NCI-H2227 treated with DMSO at 0.1 percent for 48 hours (cell line): Measurements from ENCODE around the gene CYP2S1.

Experiments used
- DNase-seq: peaks from one replicate; lab custom pipeline; 2025; lab: John Stamatoyannopoulos, UW

Gene CYP2S1

DNA sequence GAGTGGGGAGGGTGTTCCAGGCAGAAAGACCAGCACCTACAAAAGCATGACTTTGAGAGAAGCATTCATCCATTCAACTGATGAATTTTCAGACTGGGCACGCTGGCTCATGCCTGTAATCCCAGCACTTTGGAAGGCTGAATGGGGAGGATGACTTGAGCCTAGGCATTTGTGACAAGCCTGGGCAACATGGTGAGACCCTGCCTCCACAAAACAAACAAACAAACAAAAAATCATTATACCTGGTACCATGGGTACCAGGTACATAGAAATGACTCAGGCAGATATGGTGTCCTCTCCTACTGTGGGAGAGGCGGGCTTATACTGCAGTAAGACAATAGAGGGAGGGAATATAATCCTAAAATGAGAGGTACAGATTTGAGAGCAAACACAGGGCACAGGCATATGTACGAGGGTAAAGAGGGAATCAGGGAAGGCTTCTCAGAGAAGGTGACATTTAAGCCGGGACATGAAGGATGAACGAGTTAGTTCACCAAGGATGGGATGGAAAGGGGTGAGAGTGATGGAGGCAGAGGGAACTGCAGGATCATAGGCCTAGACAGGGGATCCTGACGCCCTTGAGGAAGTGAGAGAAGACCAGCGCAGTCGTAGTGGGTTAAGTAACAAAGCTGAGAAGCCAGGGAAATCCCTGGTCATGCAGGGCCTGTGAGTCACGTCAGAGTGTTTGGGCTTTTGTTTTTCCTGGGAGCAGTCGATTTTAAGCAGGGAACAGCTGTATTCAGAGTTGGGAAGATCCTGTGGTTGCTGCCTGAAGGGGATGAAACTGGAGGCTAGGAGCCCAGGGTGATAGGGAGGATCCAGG lies 2.9 kb downstream of the CYP2S1 start:
- DNase-seq: no peak

DNA sequence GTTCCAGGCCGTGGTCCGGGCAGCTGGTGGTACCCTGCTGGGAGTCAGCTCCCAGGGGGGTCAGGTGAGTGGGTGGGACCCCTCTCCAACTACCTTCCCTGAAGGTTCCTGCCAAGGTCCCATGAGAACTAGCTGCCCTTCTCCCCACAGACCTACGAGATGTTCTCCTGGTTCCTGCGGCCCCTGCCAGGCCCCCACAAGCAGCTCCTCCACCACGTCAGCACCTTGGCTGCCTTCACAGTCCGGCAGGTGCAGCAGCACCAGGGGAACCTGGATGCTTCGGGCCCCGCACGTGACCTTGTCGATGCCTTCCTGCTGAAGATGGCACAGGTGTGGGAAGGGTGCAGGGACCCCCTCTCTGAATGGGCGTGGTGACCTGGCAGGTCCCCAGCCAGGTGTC lies 5.5 kb downstream of the CYP2S1 start:
- DNase-seq: no peak

DNA sequence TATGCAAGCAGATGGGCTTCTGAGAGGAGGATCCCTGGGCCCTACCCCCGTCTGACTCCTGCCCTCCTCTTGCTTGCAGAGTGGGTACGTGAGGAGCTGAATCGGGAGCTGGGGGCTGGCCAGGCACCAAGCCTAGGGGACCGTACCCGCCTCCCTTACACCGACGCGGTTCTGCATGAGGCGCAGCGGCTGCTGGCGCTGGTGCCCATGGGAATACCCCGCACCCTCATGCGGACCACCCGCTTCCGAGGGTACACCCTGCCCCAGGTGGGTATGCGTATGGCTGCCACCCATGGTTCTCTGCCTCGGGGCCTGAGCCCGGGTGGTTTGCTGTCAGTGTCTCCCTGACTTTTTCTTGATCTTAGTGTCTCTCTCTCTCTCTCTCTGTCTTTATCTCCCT lies 10.4 kb downstream of the CYP2S1 start:
- DNase-seq: no peak

DNA sequence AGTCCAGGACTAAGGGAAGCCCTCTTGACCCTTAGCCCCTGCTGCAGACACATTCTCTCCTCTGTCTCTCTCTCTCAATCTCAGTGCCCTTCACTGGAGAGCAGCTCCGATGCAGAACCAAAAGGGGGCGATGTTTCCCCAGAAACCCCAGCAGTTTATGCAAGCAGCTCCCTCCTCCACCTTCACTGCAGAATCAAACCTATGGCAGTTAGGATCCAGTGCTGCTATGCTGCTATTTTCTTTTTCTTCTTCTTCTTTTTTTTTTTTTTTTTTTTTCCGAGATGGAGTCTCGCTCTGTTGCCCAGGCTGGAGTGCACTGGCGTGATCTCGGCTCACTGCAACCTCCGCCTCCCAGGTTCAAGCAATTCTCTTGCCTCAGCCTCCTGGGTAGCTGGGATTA lies 11.3 kb downstream of the CYP2S1 start:
- peak; percentile 92 for DNase-seq

DNA sequence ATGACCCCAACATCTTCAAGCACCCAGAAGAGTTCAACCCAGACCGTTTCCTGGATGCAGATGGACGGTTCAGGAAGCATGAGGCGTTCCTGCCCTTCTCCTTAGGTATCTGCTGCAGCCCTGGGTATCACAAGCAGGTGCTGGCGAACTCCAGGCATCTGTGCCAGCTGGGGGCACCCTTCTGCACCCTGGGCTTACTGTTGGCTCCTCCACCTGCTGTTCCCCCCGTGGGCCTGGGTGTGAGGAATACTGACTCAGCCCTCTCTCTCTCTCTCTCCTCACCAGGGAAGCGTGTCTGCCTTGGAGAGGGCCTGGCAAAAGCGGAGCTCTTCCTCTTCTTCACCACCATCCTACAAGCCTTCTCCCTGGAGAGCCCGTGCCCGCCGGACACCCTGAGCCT lies 13.0 kb downstream of the CYP2S1 start:
- DNase-seq: no peak

DNA sequence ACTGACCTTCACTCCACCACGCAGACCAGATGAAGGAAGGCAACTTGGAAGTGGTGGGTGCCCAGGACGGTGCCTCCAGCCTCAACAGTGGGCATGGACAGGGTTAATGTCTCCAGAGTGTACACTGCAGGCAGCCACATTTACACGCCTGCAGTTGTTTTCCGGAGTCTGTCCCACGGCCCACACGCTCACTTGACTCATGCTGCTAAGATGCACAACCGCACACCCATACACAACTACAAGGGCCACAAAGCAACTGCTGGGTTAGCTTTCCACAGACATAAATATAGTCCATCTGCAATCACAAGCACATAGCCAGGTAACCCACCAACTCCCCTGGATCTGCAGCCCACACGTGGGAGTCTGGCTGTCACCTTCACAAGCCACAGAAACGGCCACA lies 13.4 kb downstream of the CYP2S1 start:
- DNase-seq: no peak

DNA sequence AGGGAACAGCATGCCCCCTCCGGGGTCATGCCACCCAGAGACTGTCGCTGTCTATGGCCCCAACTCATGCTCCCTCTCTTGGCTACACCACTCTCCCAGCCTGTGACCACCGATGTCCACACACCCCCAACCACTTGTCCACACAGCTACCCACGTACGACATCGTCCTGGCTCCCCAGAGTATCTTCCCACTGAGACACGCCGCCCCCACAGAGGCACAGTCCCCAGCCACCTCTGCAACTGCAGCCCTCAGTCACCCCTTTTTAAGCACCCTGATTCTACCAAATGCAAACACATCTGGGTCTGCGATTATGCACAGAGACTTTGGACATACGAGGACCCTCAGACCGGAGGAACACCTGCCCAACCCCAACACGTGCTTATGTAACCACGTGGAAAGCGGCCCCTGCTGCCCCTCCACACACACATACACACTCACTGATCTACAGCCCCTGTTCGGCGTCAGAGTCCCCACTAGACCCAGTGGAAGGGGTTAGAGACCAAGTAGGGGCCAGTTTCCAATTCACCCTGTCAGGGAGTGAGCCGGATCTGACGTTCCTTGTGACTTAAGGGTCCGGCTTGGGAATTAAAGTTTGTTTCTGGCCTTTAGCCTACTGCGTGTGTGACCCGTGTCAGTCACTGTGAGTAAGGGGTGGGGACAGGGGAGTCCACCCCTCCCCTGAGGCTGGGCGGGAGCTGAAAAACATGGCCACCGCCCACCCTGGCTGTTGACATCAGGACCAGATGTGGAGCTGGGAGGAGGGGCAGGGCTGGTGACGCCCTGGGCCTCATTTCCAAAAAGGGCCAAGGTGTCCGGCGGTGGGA lies 14.1 kb downstream of the CYP2S1 start:
- DNase-seq: no peak

DNA sequence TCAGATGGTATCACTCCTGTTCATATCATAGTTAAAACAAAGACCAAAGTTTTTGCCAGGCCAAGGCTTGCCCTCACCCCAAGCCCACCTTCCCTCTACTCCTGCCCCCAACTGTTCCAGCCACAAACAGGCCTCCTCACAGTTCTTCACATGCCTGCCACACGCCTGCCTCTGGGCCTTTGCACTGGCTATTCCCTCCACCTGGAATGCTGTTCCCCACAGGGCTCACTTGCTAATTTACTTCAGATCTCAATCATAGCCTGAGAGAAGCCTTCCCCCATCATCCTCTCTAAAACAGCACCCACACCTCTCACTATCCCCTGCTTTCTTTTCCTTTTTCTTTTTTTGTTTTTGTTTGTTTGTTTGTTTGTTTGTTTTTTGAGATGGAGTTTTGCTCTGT lies 21.1 kb downstream of the CYP2S1 start:
- DNase-seq: no peak

DNA sequence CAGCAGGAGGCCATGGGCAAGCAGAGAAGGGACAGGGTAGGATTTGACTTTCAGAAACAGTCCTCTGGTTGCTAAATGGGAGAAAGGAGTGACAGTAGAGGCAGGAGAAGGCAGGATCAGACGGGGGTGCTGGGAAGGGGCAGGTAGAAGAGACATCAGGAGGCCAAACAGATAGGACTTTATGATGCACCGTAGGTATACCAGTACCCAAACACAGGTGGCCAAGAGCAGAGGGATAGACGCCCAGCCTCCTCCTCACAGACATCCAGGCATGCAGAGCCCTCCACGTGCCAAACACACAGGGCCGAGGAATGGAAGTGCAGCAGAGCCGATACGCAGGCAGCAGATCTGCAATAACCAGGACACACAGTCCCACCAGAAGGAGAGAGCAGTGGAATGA lies 24.7 kb downstream of the CYP2S1 start:
- no peak for DNase-seq

DNA sequence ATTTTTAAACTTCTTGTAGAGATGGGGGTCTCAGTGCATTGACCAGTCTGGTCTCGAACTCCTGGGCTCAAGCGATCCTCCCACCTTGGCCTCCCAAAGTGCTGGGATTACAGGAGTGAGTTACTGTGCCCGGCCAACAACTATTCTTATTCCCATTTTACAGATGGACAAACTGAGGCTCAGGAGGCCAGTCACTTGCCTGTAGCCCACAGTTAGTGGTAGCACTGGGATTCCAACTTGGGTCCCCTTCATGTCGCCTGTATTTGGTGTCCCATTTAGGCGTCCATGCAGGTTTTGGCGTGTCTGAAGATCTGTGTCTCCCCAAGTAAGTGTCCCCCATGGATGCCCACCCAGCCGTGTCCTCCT lies 25.2 kb downstream of the CYP2S1 start:
- no peak for DNase-seq

DNA sequence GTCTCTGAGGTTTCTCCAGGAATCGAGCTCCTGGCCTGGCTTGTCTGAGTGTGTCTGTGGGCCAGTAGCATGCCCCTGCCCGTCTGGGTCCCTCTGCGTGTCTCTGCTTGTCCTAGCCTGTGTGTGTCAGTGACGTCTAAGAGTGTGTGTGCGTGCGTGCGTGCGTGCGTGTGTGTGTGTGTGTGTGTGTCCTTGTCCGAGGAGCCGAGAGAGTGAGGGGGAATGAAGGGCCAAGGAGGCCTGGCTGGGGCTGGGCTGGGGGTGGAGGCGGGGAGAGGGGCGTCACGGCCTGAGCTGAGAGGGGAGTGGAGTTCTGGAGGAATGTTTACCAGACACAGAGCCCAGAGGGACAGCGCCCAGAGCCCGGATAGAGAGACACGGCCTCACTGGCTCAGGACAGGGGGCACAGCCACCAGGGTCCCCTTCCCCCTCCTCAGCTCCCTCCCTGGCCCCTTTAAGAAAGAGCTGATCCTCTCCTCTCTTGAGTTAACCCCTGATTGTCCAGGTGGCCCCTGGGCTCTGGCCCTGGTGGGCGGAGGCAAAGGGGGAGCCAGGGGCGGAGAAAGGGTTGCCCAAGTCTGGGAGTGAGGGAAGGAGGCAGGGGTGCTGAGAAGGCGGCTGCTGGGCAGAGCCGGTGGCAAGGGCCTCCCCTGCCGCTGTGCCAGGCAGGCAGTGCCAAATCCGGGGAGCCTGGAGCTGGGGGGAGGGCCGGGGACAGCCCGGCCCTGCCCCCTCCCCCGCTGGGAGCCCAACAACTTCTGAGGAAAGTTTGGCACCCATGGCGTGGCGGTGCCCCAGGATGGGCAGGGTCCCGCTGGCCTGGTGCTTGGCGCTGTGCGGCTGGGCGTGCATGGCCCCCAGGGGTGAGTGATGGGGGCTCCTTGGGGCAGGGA lies 25.8 kb downstream of the CYP2S1 start, which contains the start of gene AXL:
AXL (plus strand) TSS at position 609 of the 893 bp plus-strand sequence; CDS start at position 779, 170 bp downstream.
- peak; percentile 42 for DNase-seq

DNA sequence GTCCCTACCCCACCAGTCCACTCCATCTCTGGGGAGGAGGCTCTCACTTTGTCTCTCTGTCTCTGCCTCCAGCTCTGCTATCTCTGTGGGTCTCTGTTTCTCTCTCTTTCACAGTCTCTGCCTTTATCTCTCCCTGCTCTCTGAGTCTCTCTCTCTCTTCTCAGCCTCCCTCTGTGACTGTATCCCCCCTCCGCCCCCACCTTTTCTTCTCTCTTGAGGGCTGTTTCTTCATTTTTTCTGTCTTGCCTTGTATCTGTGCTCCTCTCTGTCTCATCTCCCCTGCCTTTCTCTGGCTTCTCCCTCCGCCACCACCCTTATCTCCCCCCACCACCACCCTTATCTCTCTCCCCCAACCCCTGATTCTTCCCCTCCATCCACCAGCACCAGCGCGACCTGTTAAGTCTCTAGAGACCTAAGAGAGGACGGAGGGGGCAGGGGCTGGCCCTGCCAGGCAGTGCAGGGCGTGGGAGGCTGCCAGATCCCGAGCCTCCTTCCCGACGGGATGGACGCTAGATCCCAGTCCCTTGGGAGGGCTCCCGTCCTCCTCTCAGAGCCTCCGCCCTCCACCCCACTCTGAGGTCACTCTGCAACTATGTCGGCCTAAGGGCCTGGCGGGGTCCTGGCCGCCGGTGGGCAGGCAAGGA lies 27.0 kb downstream of the CYP2S1 start:
- DNase-seq: no peak

DNA sequence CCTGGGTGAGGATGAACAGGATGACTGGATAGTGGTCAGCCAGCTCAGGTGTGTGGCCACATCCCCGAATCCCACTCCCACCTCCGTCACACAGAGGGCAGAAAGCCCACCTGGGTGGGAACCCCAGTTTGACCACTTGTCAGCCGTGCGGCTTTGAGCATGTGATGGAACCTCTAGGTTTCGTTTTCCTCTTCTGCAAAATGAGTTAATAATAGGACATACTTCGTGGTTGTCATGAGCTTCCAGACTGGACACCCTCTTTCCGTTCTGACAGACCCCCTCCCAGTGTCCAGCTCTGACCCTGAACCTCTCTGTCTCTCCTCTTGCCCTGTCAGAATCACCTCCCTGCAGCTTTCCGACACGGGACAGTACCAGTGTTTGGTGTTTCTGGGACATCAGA lies 27.8 kb downstream of the CYP2S1 start:
- DNase-seq: no peak

DNA sequence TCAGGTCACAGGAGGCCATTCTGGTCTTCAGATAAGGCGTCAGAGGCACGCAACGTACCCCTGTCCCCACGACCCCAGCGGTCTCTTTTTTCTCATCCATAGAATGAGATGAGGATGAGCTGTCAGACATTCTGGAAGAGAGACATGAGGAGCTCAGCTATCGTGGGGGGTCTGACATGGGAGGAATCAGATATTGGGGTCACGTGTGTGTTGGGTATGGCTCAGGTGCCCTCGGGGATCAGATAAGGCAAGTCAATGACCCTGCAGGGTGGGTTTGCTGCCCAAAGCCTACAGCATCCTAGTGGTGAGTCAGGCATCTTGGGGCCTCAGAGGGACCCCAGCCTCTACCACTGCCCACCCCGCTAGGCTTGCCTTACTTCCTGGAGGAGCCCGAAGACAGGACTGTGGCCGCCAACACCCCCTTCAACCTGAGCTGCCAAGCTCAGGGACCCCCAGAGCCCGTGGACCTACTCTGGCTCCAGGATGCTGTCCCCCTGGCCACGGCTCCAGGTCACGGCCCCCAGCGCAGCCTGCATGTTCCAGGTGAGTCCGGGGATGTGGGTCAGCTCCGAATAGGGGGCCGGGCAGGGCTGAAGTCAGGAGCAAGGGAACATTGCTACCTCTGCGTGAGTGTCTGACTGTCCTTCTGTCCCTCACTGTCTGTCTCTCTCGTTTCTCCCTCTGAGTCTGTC lies 28.6 kb downstream of the CYP2S1 start:
- DNase-seq: no peak

DNA sequence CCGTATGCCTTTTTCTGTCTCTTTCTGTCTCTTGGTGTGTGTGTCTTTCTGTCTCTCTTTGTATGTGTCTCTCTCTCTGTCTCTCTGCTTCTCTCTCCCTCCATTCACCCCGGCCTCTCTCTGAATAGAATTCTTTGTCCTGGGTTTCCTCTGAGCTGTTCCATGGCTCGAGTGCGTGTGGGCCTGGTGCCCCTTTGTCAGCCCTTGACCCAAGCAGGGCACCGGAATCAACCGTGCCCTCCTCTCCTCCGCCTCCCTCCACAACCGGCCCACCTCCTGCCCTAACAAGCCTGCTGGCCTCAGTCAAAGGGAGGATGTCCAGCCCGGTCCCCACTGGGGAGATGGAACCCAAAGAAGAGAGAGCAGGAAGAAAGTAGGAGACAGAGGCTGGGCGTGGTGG lies 29.2 kb downstream of the CYP2S1 start:
- no peak for DNase-seq

DNA sequence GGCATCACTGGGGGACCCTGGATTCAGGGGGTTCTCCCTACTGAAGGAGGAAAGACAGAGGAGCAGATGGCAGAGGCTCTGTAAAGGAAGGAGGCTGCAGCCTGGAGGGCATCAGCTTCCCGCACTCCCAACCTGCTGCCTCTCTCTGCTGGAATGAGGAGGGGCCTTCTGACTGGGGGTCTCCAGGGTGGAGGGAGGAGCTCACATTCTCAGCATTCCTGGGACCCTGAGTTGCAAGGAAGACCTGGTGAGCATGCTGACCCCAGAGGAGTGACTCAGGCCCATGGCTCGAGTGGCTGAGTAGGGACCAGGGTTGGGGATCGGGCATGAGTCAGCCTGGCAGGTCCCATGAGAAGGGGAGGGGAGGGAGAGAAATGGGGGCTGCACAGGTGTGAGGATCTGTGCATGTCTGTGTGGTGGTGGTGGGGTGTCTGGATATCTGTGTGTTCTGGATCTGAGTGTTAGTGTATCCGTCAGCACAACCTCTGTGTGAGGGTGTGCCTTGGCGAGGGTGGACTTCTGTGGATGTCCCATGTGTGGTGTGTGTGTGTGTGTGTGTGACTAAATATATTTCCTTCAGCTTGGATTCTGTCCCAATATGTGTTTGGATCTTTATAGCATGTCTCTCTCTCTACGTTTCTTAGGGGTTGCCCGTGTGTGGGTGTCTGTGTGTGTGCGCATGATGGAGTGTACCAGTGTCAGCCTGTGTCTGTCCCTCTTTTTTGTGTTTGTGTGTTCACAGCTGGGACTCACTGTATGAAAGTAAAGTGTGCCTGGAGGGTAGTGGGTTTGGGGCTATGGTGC lies 30.6 kb downstream of the CYP2S1 start:
- no peak for DNase-seq

DNA sequence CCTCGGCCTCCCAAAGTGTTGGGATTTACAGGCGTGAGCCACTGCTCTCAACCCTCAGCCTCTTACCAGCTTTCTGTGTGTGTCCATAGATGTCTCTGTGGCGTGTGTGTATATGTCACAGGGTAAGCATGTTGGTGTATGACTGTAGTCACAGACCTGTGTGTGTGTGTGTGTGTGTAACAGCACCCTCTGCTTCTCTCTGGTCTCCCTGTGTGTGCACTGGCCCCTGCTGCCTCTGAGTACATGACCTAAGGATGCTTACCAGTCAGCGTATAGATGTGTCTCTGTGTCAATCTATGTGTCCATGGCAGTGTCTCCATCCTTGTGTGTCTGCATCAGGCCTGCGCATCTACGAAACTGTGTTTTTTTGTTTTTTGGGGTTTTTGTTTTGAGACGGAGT lies 31.6 kb downstream of the CYP2S1 start:
- no peak for DNase-seq

DNA sequence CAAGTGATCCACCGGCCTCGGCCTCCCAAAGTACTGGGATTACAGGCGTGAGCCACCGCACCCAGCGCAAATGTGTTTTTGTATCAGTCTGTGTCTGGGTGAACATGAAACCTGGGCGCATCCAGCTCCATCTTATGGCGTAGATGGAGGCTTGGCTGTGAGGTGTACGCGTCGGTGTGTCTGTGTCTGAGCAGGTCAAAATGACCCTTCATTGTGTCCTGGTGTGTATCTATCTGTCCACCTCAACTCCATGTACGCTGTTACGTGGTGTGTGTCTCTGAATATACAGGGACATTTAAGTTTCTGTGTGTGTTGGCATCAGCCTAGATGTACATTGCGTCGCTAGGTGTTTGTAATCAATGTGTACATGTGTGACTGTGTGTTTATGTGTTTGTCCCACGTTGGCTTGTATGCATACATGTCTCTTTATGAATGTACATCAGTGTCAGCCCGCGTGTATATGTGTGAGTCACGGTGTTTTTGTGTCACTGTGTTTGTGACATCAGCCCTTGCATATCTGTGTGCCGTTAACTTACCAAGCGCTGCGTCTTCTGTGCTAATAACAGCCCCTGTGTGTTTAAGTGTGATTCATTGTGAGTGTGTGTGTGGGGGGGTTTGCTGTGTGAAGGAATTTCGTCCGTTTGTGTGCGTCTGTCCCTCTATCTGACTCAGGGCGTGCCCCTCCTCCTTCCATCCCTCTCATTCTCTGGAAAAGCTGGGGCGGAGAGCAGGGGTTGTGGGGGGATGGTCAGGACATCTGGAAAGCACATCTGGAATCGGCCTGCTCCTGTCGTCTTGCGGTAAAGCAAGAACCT lies 32.4 kb downstream of the CYP2S1 start:
- peak; percentile 15 for DNase-seq

DNA sequence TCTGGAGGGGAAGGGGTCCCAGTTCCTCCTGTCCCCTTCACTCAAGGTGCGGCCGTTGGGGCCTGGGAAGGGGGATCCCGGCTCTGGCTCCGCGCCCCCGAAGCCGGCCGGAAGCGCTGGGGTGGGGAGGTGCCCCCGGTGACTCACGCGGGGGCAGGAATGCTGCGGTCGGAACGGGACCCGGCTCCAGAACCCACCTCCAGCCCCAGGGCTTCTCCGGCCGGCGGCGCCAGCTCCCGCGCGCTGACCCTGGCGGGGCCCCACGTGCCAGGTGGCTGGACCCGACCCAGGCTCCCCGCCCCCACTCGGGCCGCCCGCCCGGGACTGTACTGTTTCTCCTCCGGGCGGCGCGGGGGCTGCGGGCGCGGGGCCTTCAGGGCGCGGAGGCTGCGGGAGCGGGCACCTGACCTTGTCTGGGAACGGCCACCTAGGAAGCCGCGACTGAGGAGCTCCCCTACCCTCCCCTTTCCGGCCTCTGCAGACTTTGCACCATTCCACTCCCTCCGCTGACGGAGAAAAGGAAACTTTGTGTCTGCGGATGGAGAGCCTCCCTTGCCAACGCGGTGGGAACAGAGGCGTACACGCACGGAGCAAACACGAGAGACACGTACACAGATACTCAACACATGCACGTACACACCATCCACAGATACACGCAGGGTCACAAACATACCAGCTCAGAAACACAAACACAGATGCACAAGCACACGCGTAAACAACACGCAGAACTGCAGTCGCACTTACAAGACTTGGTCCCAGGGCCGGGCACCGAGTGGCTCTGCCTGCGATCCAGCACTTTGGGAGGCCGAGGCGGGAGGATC lies 33.2 kb downstream of the CYP2S1 start:
- no peak for DNase-seq
